Measurements from ENCODE around the gene IMPG2.

IMPG2 gene

GRCh38 chr3:101240719-101241399 lies 79.5 kb downstream of the IMPG2 start:
- no peak for DNase-seq (ENCODE audit: low spot score)

- no peak for DNase-seq (ENCODE audit: low spot score)
Measured at GRCh38 chr3:101235048-101235447, 85.3 kb downstream of the IMPG2 start.

GRCh38 chr3:101230618-101231017 lies 89.8 kb downstream of the IMPG2 start:
- DNase-seq (ENCODE audit: low spot score) = no peak

- no peak for DNase-seq (ENCODE audit: low spot score)
Measured at GRCh38 chr3:101229681-101230080, 90.7 kb downstream of the IMPG2 start.

GRCh38 chr3:101228441-101228840 lies 91.9 kb downstream of the IMPG2 start:
- no peak for DNase-seq (ENCODE audit: low spot score)

- DNase-seq (ENCODE audit: low spot score) = no peak
Measured at GRCh38 chr3:101224739-101225138, 95.6 kb downstream of the IMPG2 start.

- no peak for DNase-seq (ENCODE audit: low spot score)
Measured at GRCh38 chr3:101223016-101223415, 97.4 kb downstream of the IMPG2 start.

- no peak for DNase-seq (ENCODE audit: low spot score)
Measured at GRCh38 chr3:101219842-101220560, 100.4 kb downstream of the IMPG2 start.

GRCh38 chr3:101217472-101218245 lies 102.7 kb downstream of the IMPG2 start:
- DNase-seq (ENCODE audit: low spot score) = no peak

- DNase-seq (ENCODE audit: low spot score) = no peak
Measured at GRCh38 chr3:101216710-101217465, 103.5 kb downstream of the IMPG2 start.

GRCh38 chr3:101212730-101213129 lies 107.6 kb downstream of the IMPG2 start:
- DNase-seq (ENCODE audit: low spot score) = no peak

GRCh38 chr3:101204246-101204645 lies 116.1 kb downstream of the IMPG2 start:
- DNase-seq (ENCODE audit: low spot score) = no peak

- DNase-seq (ENCODE audit: low spot score) = no peak
Measured at GRCh38 chr3:101203411-101203810, 117.0 kb downstream of the IMPG2 start.

GRCh38 chr3:101202640-101203039 lies 117.7 kb downstream of the IMPG2 start:
- DNase-seq (ENCODE audit: low spot score) = no peak

GRCh38 chr3:101200461-101200860 lies 119.9 kb downstream of the IMPG2 start:
- DNase-seq (ENCODE audit: low spot score) = no peak

GRCh38 chr3:101195951-101196713 lies 124.2 kb downstream of the IMPG2 start:
- no peak for DNase-seq (ENCODE audit: low spot score)

GRCh38 chr3:101194392-101194791 lies 126.0 kb downstream of the IMPG2 start:
- no peak for DNase-seq (ENCODE audit: low spot score)

GRCh38 chr3:101193957-101194356 lies 126.4 kb downstream of the IMPG2 start:
- DNase-seq (ENCODE audit: low spot score) = no peak

- no peak for DNase-seq (ENCODE audit: low spot score)
Measured at GRCh38 chr3:101189796-101190195, 130.6 kb downstream of the IMPG2 start.

- DNase-seq (ENCODE audit: low spot score) = no peak
Measured at GRCh38 chr3:101189176-101189575, 131.2 kb downstream of the IMPG2 start.

- no peak for DNase-seq (ENCODE audit: low spot score)
Measured at GRCh38 chr3:101185341-101185740, 135.0 kb downstream of the IMPG2 start.
